Mesenchymal stem cell (in vitro differentiated cells and primary cell): ENCODE results near the gene PGA4.
"Not testable (repeated sequence)": the region's sequence is repeated elsewhere in the genome, so short reads cannot be mapped to it uniquely, and the experiment has no call there.

Experiments
- DNase-seq: peaks from one replicate; pipeline ENCODE4 v3.0.0-alpha.2; 2013
- H2AFZ ChIP-seq: one replicate; pipeline ENCODE4 v1.6.1; 2013; ENCODE audit warnings: low read depth, mild to moderate bottlenecking, control low read depth, inconsistent platforms, low read length, moderate library complexity
- H2AK5ac ChIP-seq: 2 replicates; pipeline ENCODE4 v1.6.1; 2013; ENCODE audit warnings: low read length, moderate library complexity, mild to moderate bottlenecking, inconsistent platforms; ENCODE audit not compliant: severe bottlenecking
- H2BK120ac ChIP-seq: one replicate; pipeline ENCODE4 v1.6.1; 2013; ENCODE audit warnings: low read depth, mild to moderate bottlenecking, inconsistent platforms, low read length, moderate library complexity
- H2BK12ac ChIP-seq, 2 experiments: one replicate each; pipeline ENCODE4 v1.6.1; 2013; ENCODE audit warnings: inconsistent platforms in 2 of 2, low read length in 2 of 2, mild to moderate bottlenecking in 2 of 2, moderate library complexity in 2 of 2, control low read depth in 1 of 2
- H2BK15ac ChIP-seq: one replicate; pipeline ENCODE4 v1.6.1; 2013; ENCODE audit warnings: mild to moderate bottlenecking, low read depth, inconsistent platforms; ENCODE audit not compliant: poor library complexity, severe bottlenecking
- H2BK5ac ChIP-seq: 2 replicates; pipeline ENCODE4 v1.6.1; 2013; ENCODE audit warnings: low read depth, mild to moderate bottlenecking, low read length, control low read depth, inconsistent platforms; ENCODE audit not compliant: poor library complexity, severe bottlenecking
- H3K14ac ChIP-seq, 2 experiments: one replicate each; pipeline ENCODE4 v1.6.1; 2013; ENCODE audit warnings: inconsistent platforms in 2 of 2, low read length in 2 of 2, control low read depth in 1 of 2, mild to moderate bottlenecking in 1 of 2, moderate library complexity in 1 of 2
- H3K18ac ChIP-seq, 2 experiments: one replicate each; pipeline ENCODE4 v1.6.1; 2013; ENCODE audit warnings: inconsistent platforms in 2 of 2, low read length in 2 of 2, control low read depth in 1 of 2, low read depth in 1 of 2, mild to moderate bottlenecking in 1 of 2
- H3K23ac ChIP-seq, 2 experiments: one replicate each; pipeline ENCODE4 v1.6.1; 2013; ENCODE audit warnings: inconsistent platforms in 2 of 2, low read length in 2 of 2, mild to moderate bottlenecking in 2 of 2, moderate library complexity in 2 of 2, control low read depth in 1 of 2
- H3K27ac ChIP-seq: 2 replicates; pipeline ENCODE4 v1.5.1; 2013; ENCODE audit warnings: mild to moderate bottlenecking, moderate library complexity, low read length, control low read depth, inconsistent platforms; ENCODE audit not compliant: poor library complexity, severe bottlenecking
- H3K27me3 ChIP-seq, 2 experiments: 2 replicates each; pipeline versions ENCODE4 v1.6.1 to v1.7.0; 2013; ENCODE audit warnings: low read length in 2 of 2, mild to moderate bottlenecking in 2 of 2, moderate library complexity in 2 of 2, control low read depth in 1 of 2, inconsistent platforms in 1 of 2; ENCODE audit not compliant: control insufficient read depth in 1 of 2, insufficient read depth in 1 of 2
- H3K36me3 ChIP-seq, 2 experiments: 2 replicates each; pipeline versions ENCODE4 v1.6.1 to v1.7.0; 2013; ENCODE audit warnings: low read length in 2 of 2, control low read depth in 1 of 2, inconsistent platforms in 1 of 2, low read depth in 1 of 2, mild to moderate bottlenecking in 1 of 2; ENCODE audit not compliant: insufficient read depth in 2 of 2, control insufficient read depth in 1 of 2
- H3K4ac ChIP-seq, 2 experiments: one replicate each; pipeline ENCODE4 v1.6.1; 2013; ENCODE audit warnings: inconsistent platforms in 2 of 2, low read length in 2 of 2, mild to moderate bottlenecking in 2 of 2, moderate library complexity in 2 of 2, control low read depth in 1 of 2, low read depth in 1 of 2
- H3K4me1 ChIP-seq: 2 replicates; pipeline ENCODE4 v1.6.1; 2013; ENCODE audit warnings: low read depth, low read length, control low read depth; ENCODE audit not compliant: control insufficient read depth, insufficient read depth
- H3K4me2 ChIP-seq: 2 replicates; pipeline ENCODE4 v1.6.1; 2013; ENCODE audit warnings: low read length, mild to moderate bottlenecking, inconsistent platforms; ENCODE audit not compliant: poor library complexity, severe bottlenecking
- H3K4me3 ChIP-seq, 2 experiments: 2 replicates each; pipeline versions ENCODE4 v1.5.1 to v1.7.0; 2013; ENCODE audit warnings: low read length in 2 of 2, mild to moderate bottlenecking in 2 of 2, control low read depth in 1 of 2, low read depth in 1 of 2; ENCODE audit not compliant: insufficient read depth in 1 of 2
- H3K79me1 ChIP-seq: replicated peaks from 2 replicates; pipeline ENCODE4 v1.6.1; 2013; ENCODE audit warnings: mild to moderate bottlenecking, control low read depth, low read length, inconsistent platforms; ENCODE audit not compliant: poor library complexity, severe bottlenecking
- H3K9ac ChIP-seq: 2 replicates; pipeline ENCODE4 v1.7.0; 2013; ENCODE audit warnings: mild to moderate bottlenecking, low read length, moderate library complexity
- H3K9me3 ChIP-seq: 2 replicates; pipeline ENCODE4 v1.7.0; 2013; ENCODE audit warnings: mild to moderate bottlenecking, low read length; ENCODE audit not compliant: control insufficient read depth
- H4K8ac ChIP-seq: one replicate; pipeline ENCODE4 v1.6.1; 2013; ENCODE audit warnings: inconsistent platforms, mild to moderate bottlenecking, low read length, moderate library complexity
- H4K91ac ChIP-seq: one replicate; pipeline ENCODE4 v1.6.1; 2013; ENCODE audit warnings: mild to moderate bottlenecking, low read length, inconsistent platforms
- WGBS: methylation state at CpG from one replicate; pipeline ENCODE4 v1.1.7; 2013; ENCODE audit warnings: mixed read lengths; 5-methylcytosine and 5-hydroxymethylcytosine counted together

The PGA4 gene

GRCh38 chr11:61174273-61174672 lies 47.9 kb upstream of the PGA4 start:
- Histone ChIP-seq H3K4me3 (no peak overlapping the region), H4K91ac (no peak overlapping the region), H3K27me3 (peaks cover 51 to 69% of the 10 kb centered on the region in 2 experiments), H2BK5ac (no peak overlapping the region), H3K18ac (no peak overlapping the region), H3K27ac (no peak overlapping the region), H2BK120ac (no peak overlapping the region), H3K9ac (no peak overlapping the region), H3K79me1 (no peaks in the 10 kb centered on the region), H3K23ac (no peak overlapping the region), H4K8ac (no peak overlapping the region), H2BK12ac (no peak overlapping the region), H3K4ac (no peak overlapping the region), H3K14ac (no peak overlapping the region), H2BK15ac (no peak overlapping the region), H3K9me3 (peaks cover 5% of the 10 kb centered on the region), H2AFZ (no peak overlapping the region), H2AK5ac (no peak overlapping the region), H3K36me3 (no peaks in the 10 kb centered on the region), H3K4me1 (no peaks in the 10 kb centered on the region), H3K4me2 (no peak overlapping the region)
- WGBS, result 69% methylated on average over 6 of the region's 6 CpGs
- DNase-seq, result no peak

GRCh38 chr11:61174949-61175348 lies 47.2 kb upstream of the PGA4 start:
- no peak overlapping the region for H3K23ac ChIP-seq
- H4K91ac ChIP-seq, result no peak overlapping the region
- no peak overlapping the region for H2AFZ ChIP-seq
- H3K4me2 ChIP-seq, result no peak overlapping the region
- H3K14ac ChIP-seq, result no peak overlapping the region
- H3K4me3 ChIP-seq, result no peak overlapping the region
- no peak overlapping the region for H2AK5ac ChIP-seq
- H2BK15ac ChIP-seq, result no peak overlapping the region
- no peak overlapping the region for H3K27ac ChIP-seq
- H2BK120ac ChIP-seq, result no peak overlapping the region
- no peak overlapping the region for H3K18ac ChIP-seq
- no peak overlapping the region for H3K4ac ChIP-seq
- H3K9me3 ChIP-seq, result peaks cover 5% of the 10 kb centered on the region
- H3K27me3 ChIP-seq, result peaks cover 46 to 66% of the 10 kb centered on the region in 2 experiments
- 90% methylated on average over 6 of the region's 6 CpGs for WGBS
- no peaks in the 10 kb centered on the region for H3K36me3 ChIP-seq
- H2BK5ac ChIP-seq, result no peak overlapping the region
- H3K79me1 ChIP-seq, result no peaks in the 10 kb centered on the region
- no peak overlapping the region for H4K8ac ChIP-seq
- DNase-seq, result no peak
- H3K4me1 ChIP-seq, result no peaks in the 10 kb centered on the region
- no peak overlapping the region for H2BK12ac ChIP-seq
- H3K9ac ChIP-seq, result no peak overlapping the region

- Histone ChIP-seq H3K14ac (no peak overlapping the region), H4K8ac (no peak overlapping the region), H2BK15ac (no peak overlapping the region), H2BK5ac (no peak overlapping the region), H3K4me2 (no peak overlapping the region), H2BK120ac (no peak overlapping the region), H3K9me3 (peaks cover 5% of the 10 kb centered on the region), H3K4me3 (no peak overlapping the region), H3K4me1 (no peaks in the 10 kb centered on the region), H3K36me3 (no peaks in the 10 kb centered on the region), H2AK5ac (no peak overlapping the region), H3K4ac (no peak overlapping the region), H3K27me3 (peaks cover 48 to 64% of the 10 kb centered on the region in 2 experiments), H4K91ac (no peak overlapping the region), H3K27ac (no peak overlapping the region), H2AFZ (no peak overlapping the region), H2BK12ac (no peak overlapping the region), H3K79me1 (no peaks in the 10 kb centered on the region), H3K23ac (no peak overlapping the region), H3K9ac (no peak overlapping the region), H3K18ac (no peak overlapping the region)
- 80% methylated on average over 5 of the region's 6 CpGs for WGBS
- DNase-seq, result no peak
Observed at GRCh38 chr11:61176446-61176845, 45.7 kb upstream of the PGA4 start.

- not testable (repeated sequence) for H2AFZ ChIP-seq, H4K8ac ChIP-seq, H2BK120ac ChIP-seq, H3K4me1 ChIP-seq, H3K4me2 ChIP-seq, H2BK5ac ChIP-seq, H2AK5ac ChIP-seq, H3K79me1 ChIP-seq, H3K9ac ChIP-seq, H3K27ac ChIP-seq, H3K18ac ChIP-seq, H3K9me3 ChIP-seq, H2BK15ac ChIP-seq, H2BK12ac ChIP-seq, H3K4ac ChIP-seq, DNase-seq, H4K91ac ChIP-seq, H3K23ac ChIP-seq, H3K4me3 ChIP-seq, H3K36me3 ChIP-seq, H3K14ac ChIP-seq
- 91% methylated on average over 5 of the region's 6 CpGs for WGBS
- H3K27me3 ChIP-seq, result peaks cover 18 to 28% of the 10 kb centered on the region in 2 experiments
Observed at GRCh38 chr11:61180205-61180604, 41.9 kb upstream of the PGA4 start.
